GM19372 (cell line): Measurements from ENCODE around the gene SRCIN1.

Source experiments
- ATAC-seq: cut with Tn5 transposase; IDR thresholded peaks from one replicate; pipeline ENCODE4 v1.9.1; 2021; ENCODE audit warnings: mild to moderate bottlenecking, low read depth, moderate library complexity; ENCODE audit not compliant: unreplicated experiment

Gene SRCIN1

GRCh38 chr17:38601539-38602351 lies 4.0 kb downstream of the SRCIN1 start:
- no peak for ATAC-seq

GRCh38 chr17:38600906-38601305 lies 4.8 kb downstream of the SRCIN1 start:
- no peak for ATAC-seq

- ATAC-seq: no peak
These were observed 5.3 kb downstream of the SRCIN1 start for GRCh38 chr17:38600416-38600815.

GRCh38 chr17:38599398-38599856 lies 6.3 kb downstream of the SRCIN1 start:
- ATAC-seq: no peak

GRCh38 chr17:38598995-38599394 lies 6.8 kb downstream of the SRCIN1 start:
- no peak for ATAC-seq

GRCh38 chr17:38598536-38598935 lies 7.2 kb downstream of the SRCIN1 start:
- no peak for ATAC-seq

GRCh38 chr17:38597375-38597774 lies 8.4 kb downstream of the SRCIN1 start:
- ATAC-seq: no peak

- no peak for ATAC-seq
These were observed 9.1 kb downstream of the SRCIN1 start for GRCh38 chr17:38596651-38597050.

- no peak for ATAC-seq
These were observed 9.9 kb downstream of the SRCIN1 start for GRCh38 chr17:38595892-38596291.

GRCh38 chr17:38594152-38594551 lies 11.6 kb downstream of the SRCIN1 start:
- no peak for ATAC-seq

- ATAC-seq: no peak
These were observed 13.3 kb downstream of the SRCIN1 start for GRCh38 chr17:38592487-38592886.

- no peak for ATAC-seq
These were observed 14.0 kb downstream of the SRCIN1 start for GRCh38 chr17:38591759-38592241.

- ATAC-seq: no peak
These were observed 14.6 kb downstream of the SRCIN1 start for GRCh38 chr17:38590988-38591758.

- ATAC-seq: no peak
These were observed 16.2 kb downstream of the SRCIN1 start for GRCh38 chr17:38589462-38590114.

- ATAC-seq: no peak
These were observed 17.0 kb downstream of the SRCIN1 start for GRCh38 chr17:38588788-38589174.

GRCh38 chr17:38587947-38588787 lies 17.6 kb downstream of the SRCIN1 start:
- no peak for ATAC-seq

GRCh38 chr17:38587203-38587602 lies 18.5 kb downstream of the SRCIN1 start:
- ATAC-seq: no peak

- no peak for ATAC-seq
These were observed 19.0 kb downstream of the SRCIN1 start for GRCh38 chr17:38586788-38587187.

- no peak for ATAC-seq
These were observed 19.7 kb downstream of the SRCIN1 start for GRCh38 chr17:38585918-38586529.
